GM23338 (cell line): Measurements from ENCODE around the gene ALDH1A1.

Source experiments
- CREB1 ChIP-seq: fragments of 250-450 bp; sonication (Bioruptor Pico); IDR thresholded peaks from 2 replicates; pipeline ENCODE4 v1.5.0; 2020; ENCODE audit warnings: low read depth, mild to moderate bottlenecking, moderate library complexity
- POLR2AphosphoS5 ChIP-seq: IDR thresholded peaks from 2 replicates; pipeline ENCODE4 v1.6.1; 2016; ENCODE audit warnings: antibody characterized with exemption, low read depth
- REST ChIP-seq: IDR thresholded peaks from one replicate; pipeline ENCODE4 v1.6.1; 2018; ENCODE audit warnings: antibody characterized with exemption; ENCODE audit not compliant: unreplicated experiment
- STAT1 ChIP-seq: IDR thresholded peaks from one replicate; pipeline ENCODE4 v1.6.1; 2016; ENCODE audit warnings: antibody characterized with exemption; ENCODE audit not compliant: unreplicated experiment
- ZNF331 ChIP-seq: fragments of 250-450 bp; sonication (Bioruptor Pico); IDR thresholded peaks from 2 replicates; pipeline ENCODE4 v1.5.0; 2020; ENCODE audit warnings: low read depth, mild to moderate bottlenecking, moderate library complexity
- TF ChIP-seq, protein P1 (sequence below), 2 experiments: fragments of 200-600 bp in 1 of 2; sonication (generic) in 1 of 2; conservative IDR thresholded peaks; 2 replicates each; pipeline versions ENCODE4 v1.5.1 to v1.6.1; 2016 to 2017; ENCODE audit warnings: antibody characterized with exemption in 2 of 2, low read depth in 2 of 2, mild to moderate bottlenecking in 2 of 2, moderate library complexity in 1 of 2

GRCh38 chr9:72971411-72971810 lies 18.6 kb upstream of the ALDH1A1 start:
- TF ChIP-seq, protein P1, sequence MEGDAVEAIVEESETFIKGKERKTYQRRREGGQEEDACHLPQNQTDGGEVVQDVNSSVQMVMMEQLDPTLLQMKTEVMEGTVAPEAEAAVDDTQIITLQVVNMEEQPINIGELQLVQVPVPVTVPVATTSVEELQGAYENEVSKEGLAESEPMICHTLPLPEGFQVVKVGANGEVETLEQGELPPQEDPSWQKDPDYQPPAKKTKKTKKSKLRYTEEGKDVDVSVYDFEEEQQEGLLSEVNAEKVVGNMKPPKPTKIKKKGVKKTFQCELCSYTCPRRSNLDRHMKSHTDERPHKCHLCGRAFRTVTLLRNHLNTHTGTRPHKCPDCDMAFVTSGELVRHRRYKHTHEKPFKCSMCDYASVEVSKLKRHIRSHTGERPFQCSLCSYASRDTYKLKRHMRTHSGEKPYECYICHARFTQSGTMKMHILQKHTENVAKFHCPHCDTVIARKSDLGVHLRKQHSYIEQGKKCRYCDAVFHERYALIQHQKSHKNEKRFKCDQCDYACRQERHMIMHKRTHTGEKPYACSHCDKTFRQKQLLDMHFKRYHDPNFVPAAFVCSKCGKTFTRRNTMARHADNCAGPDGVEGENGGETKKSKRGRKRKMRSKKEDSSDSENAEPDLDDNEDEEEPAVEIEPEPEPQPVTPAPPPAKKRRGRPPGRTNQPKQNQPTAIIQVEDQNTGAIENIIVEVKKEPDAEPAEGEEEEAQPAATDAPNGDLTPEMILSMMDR (conservative IDR thresholded peaks at IDR 0.05; ENCODE audit: low read depth in 2 of 2): no peak
- TF ChIP-seq POLR2AphosphoS5 (no peak), REST (no peak), ZNF331 (CRISPR knock-in tag) (no peak), STAT1 (no peak), CREB1 (CRISPR knock-in tag) (no peak)
